Naive thymus-derived CD4-positive, alpha-beta T cell (primary cell): ENCODE data around the gene MBP. TPM values are rescaled to one million over a fixed set of nuclear protein-coding genes. Genes with fewer than 3 reads are reported as not detected.
A peak's percentile ranks its signal among the peaks of the same experiment; 100 is the strongest.
"Not testable (repeated sequence)": the region's sequence is repeated elsewhere in the genome, so short reads cannot be mapped to it uniquely, and the experiment has no call there.

Experiments used
- ATAC-seq: fragments of 150-1000 bp; cut with Tn5 transposase; 2 replicates; pipeline ENCODE4 v1.10.0; 2021; ENCODE audit warnings: mild to moderate bottlenecking, moderate library complexity
- CTCF ChIA-PET: fragments of 350-600 bp; sonication (Branson Sonifier 250); formaldehyde crosslinking; loops from one replicate; lab custom pipeline; 2021; ENCODE audit warnings: antibody characterized with exemption; lab: Charles Lee
- POLR2A ChIA-PET: fragments of 350-600 bp; sonication (Branson Sonifier 250); formaldehyde crosslinking; loops from one replicate; lab custom pipeline; 2021; ENCODE audit warnings: antibody characterized with exemption, inconsistent platforms; lab: Charles Lee
- DNase-seq, 9 donors: peaks; one replicate each; pipeline versions ENCODE4 v3.0.0 to v3.0.0-alpha.2; 2020 to 2022; ENCODE audit warnings: mixed read lengths in 1 of 9
- H3K27ac ChIP-seq: one replicate; pipeline ENCODE4 v1.7.0; 2013; ENCODE audit warnings: mild to moderate bottlenecking, low read depth, low read length, moderate library complexity
- H3K27me3 ChIP-seq, 2 donors: one replicate each; pipeline ENCODE4 v1.7.0; 2013; ENCODE audit warnings: low read length in 2 of 2, mild to moderate bottlenecking in 2 of 2, moderate library complexity in 2 of 2; ENCODE audit not compliant: control insufficient read depth in 2 of 2, insufficient read depth in 2 of 2
- H3K36me3 ChIP-seq, 3 experiments: 1 replicate in 2 of 3; 2 replicates in 1 of 3; pipeline ENCODE4 v1.7.0; 2013; ENCODE audit warnings: low read length in 3 of 3, mild to moderate bottlenecking in 3 of 3, moderate library complexity in 1 of 3; ENCODE audit not compliant: insufficient read depth in 3 of 3, control insufficient read depth in 2 of 3
- H3K4me1 ChIP-seq, 2 donors: one replicate each; pipeline ENCODE4 v1.7.0; 2013; ENCODE audit warnings: low read length in 2 of 2, mild to moderate bottlenecking in 2 of 2, moderate library complexity in 1 of 2; ENCODE audit not compliant: control insufficient read depth in 2 of 2, insufficient read depth in 2 of 2
- H3K4me3 ChIP-seq: 2 replicates; pipeline ENCODE4 v1.7.0; 2013; ENCODE audit warnings: mild to moderate bottlenecking, low read length
- H3K9me3 ChIP-seq, 3 experiments: 1 replicate in 2 of 3; 2 replicates in 1 of 3; pipeline ENCODE4 v1.7.0; 2013; ENCODE audit warnings: low read length in 3 of 3; ENCODE audit not compliant: control insufficient read depth in 2 of 3
- H3K27ac Mint-ChIP-seq, 9 donors: one replicate each; pipeline ENCODE4 v1.8.0; 2020 to 2022; ENCODE audit warnings: mixed read lengths in 9 of 9, mild to moderate bottlenecking in 8 of 9, moderate library complexity in 5 of 9, inconsistent platforms in 2 of 9
- H3K27me3 Mint-ChIP-seq, 5 donors: one replicate each; pipeline ENCODE4 v1.8.0; 2021 to 2022; ENCODE audit warnings: mixed read lengths in 5 of 5, mild to moderate bottlenecking in 1 of 5
- H3K36me3 Mint-ChIP-seq, 5 donors: one replicate each; pipeline ENCODE4 v1.8.0; 2020 to 2022; ENCODE audit warnings: mixed read lengths in 5 of 5, mild to moderate bottlenecking in 3 of 5, inconsistent platforms in 1 of 5
- H3K4me1 Mint-ChIP-seq, 7 donors: one replicate each; pipeline ENCODE4 v1.8.0; 2020 to 2022; ENCODE audit warnings: mixed read lengths in 7 of 7, mild to moderate bottlenecking in 3 of 7, inconsistent platforms in 1 of 7
- H3K4me3 Mint-ChIP-seq, 10 donors: one replicate each; pipeline ENCODE4 v1.8.0; 2020 to 2022; ENCODE audit warnings: mild to moderate bottlenecking in 10 of 10, mixed read lengths in 10 of 10, moderate library complexity in 6 of 10, inconsistent platforms in 2 of 10
- H3K9me3 Mint-ChIP-seq, 11 donors: one replicate each; pipeline ENCODE4 v1.8.0; 2020 to 2022; ENCODE audit warnings: mixed read lengths in 11 of 11, mild to moderate bottlenecking in 4 of 11, inconsistent platforms in 1 of 11, moderate library complexity in 1 of 11
- intact Hi-C, 2 donors: fragments of 100-400 bp; cut with micrococcal nuclease; formaldehyde crosslinking; loops; one replicate each; pipeline ENCODE4 v1.15.1; 2023
- polyA plus RNA-seq, 2 donors: library from polyadenylated mRNA; unstranded; fragments of 300-500 nt; fragmentation: Illumina TruSeq; gene quantifications; one replicate each; pipeline ENCODE4 v1.2.3, GENCODE V29; 2021
- total RNA-seq, 6 experiments: library from RNA in 5 of 6; stranded (reverse) in 5 of 6; gene quantifications; 1 replicate in 5 of 6; 2 replicates in 1 of 6; pipeline ENCODE4 v1.2.3 and lab custom pipeline; 2021 to 2026

Gene MBP
- total and polyA plus RNA-seq, 7 experiments from 2014 or later = 88.3 to 152 (median 107) TPM

GRCh38 chr18:76970770-76971559 is 161.6 kb downstream of the MBP start:
- no peaks in the 10 kb centered on the region for H3K27me3 Mint-ChIP-seq
- H3K27me3 ChIP-seq = no peaks in the 10 kb centered on the region
- POLR2A ChIA-PET = no interaction called here
- peaks cover 0 to 6% (median 0%) of the 10 kb centered on the region in 3 experiments for H3K36me3 ChIP-seq
- H3K27ac ChIP-seq = no peak overlapping the region
- H3K4me1 Mint-ChIP-seq = peaks cover 0 to 14% (median 5%) of the 10 kb centered on the region in 7 donors
- H3K9me3 Mint-ChIP-seq = no peaks in the 10 kb centered on the region
- H3K4me3 Mint-ChIP-seq = no peak overlapping the region
- H3K9me3 ChIP-seq = no peaks in the 10 kb centered on the region
- intact Hi-C loops = no loop called here
- no peak for ATAC-seq
- no peak for DNase-seq
- H3K4me1 ChIP-seq = peaks cover 0 to 2% of the 10 kb centered on the region in 2 donors
- H3K27ac Mint-ChIP-seq = peak overlapping the region in 5 of 9 donors; percentile 8 to 24 (median 21)
- H3K4me3 ChIP-seq = no peak overlapping the region
- peaks cover 0 to 10% (median 4%) of the 10 kb centered on the region in 5 donors for H3K36me3 Mint-ChIP-seq
- CTCF ChIA-PET = no interaction called here

- peaks cover 0 to 2% (median 0%) of the 10 kb centered on the region in 11 donors for H3K9me3 Mint-ChIP-seq
- H3K4me1 Mint-ChIP-seq = peaks cover 16 to 39% (median 25%) of the 10 kb centered on the region in 7 donors
- ChIA-PET CTCF (interaction anchor here (1.5 kb wide), 1 partner anchor 64 kb away, joined by 3 read pairs; no protein-coding TSS in a partner anchor), POLR2A (interaction anchor here (0.6 kb wide), 2 partner anchors 14 to 261 kb away, joined by 3 to 4 read pairs; no protein-coding TSS in a partner anchor)
- H3K4me3 Mint-ChIP-seq = no peak overlapping the region
- H3K27ac Mint-ChIP-seq = no peak overlapping the region
- H3K36me3 ChIP-seq = peaks cover 0 to 11% (median 0%) of the 10 kb centered on the region in 3 experiments
- H3K27me3 Mint-ChIP-seq = no peaks in the 10 kb centered on the region
- DNase-seq = no peak
- no peaks in the 10 kb centered on the region for H3K27me3 ChIP-seq
- no peak overlapping the region for H3K27ac ChIP-seq
- H3K4me1 ChIP-seq = peaks cover 0 to 2% of the 10 kb centered on the region in 2 donors
- peaks cover 0 to 28% (median 22%) of the 10 kb centered on the region in 5 donors for H3K36me3 Mint-ChIP-seq
- intact Hi-C loops = no loop called here
- ATAC-seq = no peak
- H3K4me3 ChIP-seq = no peak overlapping the region
- H3K9me3 ChIP-seq = no peaks in the 10 kb centered on the region
Measured at GRCh38 chr18:76967721-76968472, 164.7 kb downstream of the MBP start.

GRCh38 chr18:76967299-76967698 is 165.3 kb downstream of the MBP start:
- DNase-seq, ATAC-seq, intact Hi-C loops, H3K9me3 Mint-ChIP-seq, H3K4me1 ChIP-seq, H3K9me3 ChIP-seq, H3K4me3 Mint-ChIP-seq, H3K4me3 ChIP-seq, H3K27ac ChIP-seq, H3K27ac Mint-ChIP-seq, H3K27me3 Mint-ChIP-seq, H3K27me3 ChIP-seq: not testable (repeated sequence)
- ChIA-PET CTCF (interaction anchor here (1.5 kb wide), 1 partner anchor 65 kb away, joined by 3 read pairs; no protein-coding TSS in a partner anchor), POLR2A (interaction anchor here (0.6 kb wide), 2 partner anchors 13 to 262 kb away, joined by 3 to 4 read pairs; no protein-coding TSS in a partner anchor)
- H3K36me3 ChIP-seq = peaks cover 0 to 11% (median 0%) of the 10 kb centered on the region in 3 experiments
- H3K4me1 Mint-ChIP-seq = peaks cover 16 to 43% (median 31%) of the 10 kb centered on the region in 7 donors
- H3K36me3 Mint-ChIP-seq = peaks cover 0 to 34% (median 28%) of the 10 kb centered on the region in 5 donors

GRCh38 chr18:76965555-76966151 is 166.9 kb downstream of the MBP start:
- H3K27me3 ChIP-seq, H3K27me3 Mint-ChIP-seq, intact Hi-C loops, H3K27ac ChIP-seq, H3K9me3 ChIP-seq, H3K9me3 Mint-ChIP-seq, H3K4me3 ChIP-seq, H3K4me3 Mint-ChIP-seq, H3K4me1 ChIP-seq, DNase-seq, POLR2A ChIA-PET: not testable (repeated sequence)
- ATAC-seq = peak; percentile 38
- CTCF ChIA-PET = interaction anchor here (1.2 kb wide), 1 partner anchor 10 kb away, joined by 3 read pairs; no protein-coding TSS in a partner anchor
- Mint-ChIP-seq H3K36me3 (peaks cover 7 to 49% (median 44%) of the 10 kb centered on the region in 5 donors), H3K27ac (peak overlapping the region in 1 of 9 donors; percentile 15), H3K4me1 (peaks cover 18 to 38% (median 30%) of the 10 kb centered on the region in 7 donors)
- H3K36me3 ChIP-seq = peaks cover 0 to 14% (median 2%) of the 10 kb centered on the region in 3 experiments

GRCh38 chr18:76963936-76964335 is 168.6 kb downstream of the MBP start:
- intact Hi-C loops = loop anchor here in 1 of 2 donors (2.0 kb wide), 1 partner anchor 19 kb away; no protein-coding TSS in a partner anchor
- peak overlapping the region in 5 of 9 donors; percentile 1 to 43 (median 11) for H3K27ac Mint-ChIP-seq
- Histone ChIP-seq H3K4me3 (no peak overlapping the region), H3K27me3 (no peaks in the 10 kb centered on the region), H3K9me3 (no peaks in the 10 kb centered on the region), H3K4me1 (no peaks in the 10 kb centered on the region), H3K36me3 (peaks cover 0 to 29% (median 13%) of the 10 kb centered on the region in 3 experiments), H3K27ac (no peak overlapping the region)
- peaks cover 18 to 35% (median 29%) of the 10 kb centered on the region in 7 donors for H3K4me1 Mint-ChIP-seq
- CTCF ChIA-PET = no interaction called here
- ATAC-seq (no peak), DNase-seq (no peak)
- POLR2A ChIA-PET = no interaction called here
- H3K27me3 Mint-ChIP-seq = no peaks in the 10 kb centered on the region
- peak overlapping the region in 1 of 10 donors; percentile 44 for H3K4me3 Mint-ChIP-seq
- H3K36me3 Mint-ChIP-seq = peaks cover 16 to 65% (median 56%) of the 10 kb centered on the region in 5 donors
- peaks cover 0 to 2% (median 0%) of the 10 kb centered on the region in 11 donors for H3K9me3 Mint-ChIP-seq

- H3K27me3 Mint-ChIP-seq = no peaks in the 10 kb centered on the region
- no peak for ATAC-seq
- H3K4me3 Mint-ChIP-seq = peak overlapping the region in 2 of 10 donors; percentile 14 to 44
- H3K27ac ChIP-seq = no peak overlapping the region
- ChIA-PET CTCF (no interaction called here), POLR2A (no interaction called here)
- peaks cover 16 to 69% (median 60%) of the 10 kb centered on the region in 5 donors for H3K36me3 Mint-ChIP-seq
- intact Hi-C loops = loop anchor here in 1 of 2 donors (2.0 kb wide), 1 partner anchor 20 kb away; no protein-coding TSS in a partner anchor
- no peaks in the 10 kb centered on the region for H3K4me1 ChIP-seq
- no peaks in the 10 kb centered on the region for H3K9me3 ChIP-seq
- peaks cover 0 to 36% (median 13%) of the 10 kb centered on the region in 3 experiments for H3K36me3 ChIP-seq
- peaks cover 18 to 35% (median 29%) of the 10 kb centered on the region in 7 donors for H3K4me1 Mint-ChIP-seq
- H3K9me3 Mint-ChIP-seq = peaks cover 0 to 2% (median 0%) of the 10 kb centered on the region in 11 donors
- DNase-seq = no peak
- no peaks in the 10 kb centered on the region for H3K27me3 ChIP-seq
- H3K27ac Mint-ChIP-seq = peak overlapping the region in 3 of 9 donors; percentile 2 to 26 (median 6)
- H3K4me3 ChIP-seq = no peak overlapping the region
Measured at GRCh38 chr18:76962851-76963250, 169.7 kb downstream of the MBP start.
